ENCODE results near the gene CFAP299. TPM values are rescaled to one million over a fixed set of nuclear protein-coding genes. Genes with fewer than 3 reads are reported as not detected.
A peak's percentile ranks its signal among the peaks of the same experiment; 100 is the strongest.
"Not testable (repeated sequence)": the region's sequence is repeated elsewhere in the genome, so short reads cannot be mapped to it uniquely, and the experiment has no call there.

The CFAP299 gene
- polyA plus RNA-seq, 6 donors from 2014 or later = not detected

- Mint-ChIP-seq H3K27me3 (peaks cover 6 to 10% (median 7%) of the 10 kb centered on the region in 3 donors), H3K36me3 (no peaks in the 10 kb centered on the region), H3K4me1 (no peaks in the 10 kb centered on the region), H3K27ac (no peak overlapping the region), H3K9me3 (peaks cover 0 to 2% (median 0%) of the 10 kb centered on the region in 7 donors), H3K4me3 (no peak overlapping the region)
- ATAC-seq (ENCODE audit: low read depth in 2 of 2) = no peak
- no peak for DNase-seq
These were observed 84.4 kb downstream of the CFAP299 start for GRCh38 chr4:80419946-80420345.

DNA sequence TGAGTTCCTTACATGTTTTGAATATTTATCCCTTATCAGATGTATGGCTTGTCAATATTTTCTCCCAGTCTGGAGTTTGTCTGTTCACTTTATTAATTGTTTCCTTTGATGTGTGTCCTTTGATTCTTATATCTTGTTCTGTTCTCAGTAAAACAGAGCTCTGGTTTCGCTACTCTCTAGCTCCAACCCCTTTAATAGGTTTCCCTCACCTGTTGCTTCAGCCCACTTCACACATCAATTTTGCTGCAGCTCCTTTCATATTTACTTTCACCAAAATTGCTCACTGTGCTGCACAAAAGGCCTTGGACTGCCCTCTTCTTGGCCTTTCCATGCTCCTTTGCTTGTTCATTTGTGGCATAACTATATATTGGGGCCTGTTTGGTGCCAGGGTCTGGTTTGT lies 85.1 kb downstream of the CFAP299 start:
- Mint-ChIP-seq H3K27ac (no peak overlapping the region), H3K9me3 (peaks cover 0 to 2% (median 0%) of the 10 kb centered on the region in 7 donors), H3K4me3 (no peak overlapping the region), H3K36me3 (no peaks in the 10 kb centered on the region), H3K4me1 (no peaks in the 10 kb centered on the region), H3K27me3 (peaks cover 6 to 10% (median 7%) of the 10 kb centered on the region in 3 donors)
- ATAC-seq (ENCODE audit: low read depth in 2 of 2) = no peak
- no peak for DNase-seq

- no peaks in the 10 kb centered on the region for H3K4me1 Mint-ChIP-seq
- H3K27ac Mint-ChIP-seq = no peak overlapping the region
- H3K27me3 Mint-ChIP-seq = peaks cover 0 to 6% (median 0%) of the 10 kb centered on the region in 3 donors
- H3K36me3 Mint-ChIP-seq = no peaks in the 10 kb centered on the region
- H3K9me3 Mint-ChIP-seq = no peaks in the 10 kb centered on the region
- DNase-seq = no peak
- ATAC-seq (ENCODE audit: low read depth in 2 of 2) = no peak
- no peak overlapping the region for H3K4me3 Mint-ChIP-seq
These were observed 87.3 kb downstream of the CFAP299 start for GRCh38 chr4:80422727-80423404.

GRCh38 chr4:80423553-80424224 lies 88.2 kb downstream of the CFAP299 start:
- Mint-ChIP-seq H3K9me3 (no peaks in the 10 kb centered on the region), H3K36me3 (no peaks in the 10 kb centered on the region), H3K27me3 (peaks cover 0 to 2% (median 0%) of the 10 kb centered on the region in 3 donors), H3K4me3 (no peak overlapping the region), H3K27ac (peak overlapping the region in 2 of 6 donors; percentile 21 to 34), H3K4me1 (no peaks in the 10 kb centered on the region)
- DNase-seq (no peak), ATAC-seq (ENCODE audit: low read depth in 2 of 2) (no peak)

- no peaks in the 10 kb centered on the region for H3K9me3 Mint-ChIP-seq
- H3K4me3 Mint-ChIP-seq = no peak overlapping the region
- ATAC-seq (ENCODE audit: low read depth in 2 of 2) (no peak), DNase-seq (no peak)
- H3K27me3 Mint-ChIP-seq = no peaks in the 10 kb centered on the region
- no peaks in the 10 kb centered on the region for H3K36me3 Mint-ChIP-seq
- H3K4me1 Mint-ChIP-seq = no peaks in the 10 kb centered on the region
- peak overlapping the region in 1 of 6 donors; percentile 34 for H3K27ac Mint-ChIP-seq
These were observed 88.7 kb downstream of the CFAP299 start for GRCh38 chr4:80424225-80424581.

DNA sequence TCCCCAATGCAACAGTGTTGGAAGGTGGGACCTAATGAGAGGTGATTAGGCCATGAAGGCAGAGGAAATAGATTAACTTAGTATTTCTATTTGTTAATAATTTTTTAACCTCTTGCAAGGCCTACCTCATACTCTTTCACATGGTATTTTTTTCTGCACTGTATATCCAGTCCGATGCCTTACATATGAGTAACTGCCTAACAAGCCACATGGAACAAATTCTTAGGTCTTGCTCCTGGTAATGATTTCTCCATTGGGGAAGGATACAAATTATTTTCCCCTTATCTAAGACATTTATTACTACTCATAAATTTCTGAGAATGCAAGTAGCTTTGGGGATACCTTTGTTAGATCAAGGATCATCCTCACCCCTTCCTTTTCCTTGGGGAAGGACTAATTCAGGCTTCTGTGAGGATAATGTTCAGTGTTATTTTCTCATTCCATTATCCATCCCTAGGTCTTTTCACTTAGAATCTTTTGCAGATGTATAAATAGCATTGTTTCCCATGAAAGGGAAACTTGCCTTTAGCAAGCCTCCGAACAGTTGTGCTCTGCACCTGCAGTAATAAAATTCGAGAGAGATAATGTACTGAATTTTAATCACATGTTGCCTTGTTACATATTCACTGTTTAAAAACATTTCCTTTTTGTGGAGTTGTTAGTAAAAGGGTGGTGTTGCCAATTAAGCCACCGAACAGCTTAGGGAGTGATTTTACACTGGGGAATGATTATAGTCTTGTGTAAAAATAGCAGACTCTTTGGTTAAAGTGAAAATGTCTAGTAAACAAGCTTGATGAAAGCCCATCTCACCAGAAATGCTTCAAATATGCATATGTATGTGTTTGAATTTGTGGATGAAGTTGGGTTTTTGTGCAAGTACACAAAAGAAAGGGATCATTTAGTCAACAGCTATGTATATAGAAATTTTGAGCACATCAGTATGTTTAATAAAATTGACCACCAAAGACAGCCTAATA lies 89.9 kb downstream of the CFAP299 start:
- Mint-ChIP-seq H3K9me3 (no peaks in the 10 kb centered on the region), H3K4me3 (no peak overlapping the region), H3K27ac (no peak overlapping the region), H3K36me3 (no peaks in the 10 kb centered on the region), H3K4me1 (no peaks in the 10 kb centered on the region), H3K27me3 (peaks cover 0 to 3% (median 2%) of the 10 kb centered on the region in 3 donors)
- no peak for ATAC-seq (ENCODE audit: low read depth in 2 of 2)
- DNase-seq = no peak

GRCh38 chr4:80431203-80431965 lies 95.9 kb downstream of the CFAP299 start:
- Mint-ChIP-seq H3K4me3 (peak overlapping the region in 1 of 8 donors; percentile 15), H3K4me1 (no peaks in the 10 kb centered on the region), H3K36me3 (no peaks in the 10 kb centered on the region), H3K27me3 (peaks cover 0 to 24% (median 15%) of the 10 kb centered on the region in 3 donors), H3K9me3 (no peaks in the 10 kb centered on the region), H3K27ac (no peak overlapping the region)
- ATAC-seq (ENCODE audit: low read depth in 2 of 2) = no peak
- DNase-seq = no peak

GRCh38 chr4:80434238-80434637 lies 98.7 kb downstream of the CFAP299 start:
- DNase-seq (no peak), ATAC-seq (ENCODE audit: low read depth in 2 of 2) (no peak)
- Mint-ChIP-seq H3K27ac (no peak overlapping the region), H3K4me1 (no peaks in the 10 kb centered on the region), H3K9me3 (no peaks in the 10 kb centered on the region), H3K4me3 (no peak overlapping the region), H3K36me3 (no peaks in the 10 kb centered on the region), H3K27me3 (peaks cover 0 to 24% (median 18%) of the 10 kb centered on the region in 3 donors)

- DNase-seq (no peak), ATAC-seq (ENCODE audit: low read depth in 2 of 2) (no peak)
- Mint-ChIP-seq H3K4me1 (no peaks in the 10 kb centered on the region), H3K27me3 (peaks cover 7 to 18% (median 17%) of the 10 kb centered on the region in 3 donors), H3K9me3 (peaks cover 0 to 8% (median 6%) of the 10 kb centered on the region in 7 donors), H3K27ac (no peak overlapping the region), H3K4me3 (no peak overlapping the region), H3K36me3 (no peaks in the 10 kb centered on the region)
These were observed 102.5 kb downstream of the CFAP299 start for GRCh38 chr4:80438016-80438415.

- ATAC-seq (ENCODE audit: low read depth in 2 of 2); H3K4me1 Mint-ChIP-seq; H3K4me3 Mint-ChIP-seq; DNase-seq; H3K36me3 Mint-ChIP-seq; H3K27ac Mint-ChIP-seq: not testable (repeated sequence)
- H3K9me3 Mint-ChIP-seq = peaks cover 0 to 12% (median 6%) of the 10 kb centered on the region in 7 donors
- peaks cover 7 to 14% (median 11%) of the 10 kb centered on the region in 3 donors for H3K27me3 Mint-ChIP-seq
These were observed 103.9 kb downstream of the CFAP299 start for GRCh38 chr4:80439294-80440061.

GRCh38 chr4:80446248-80446647 lies 110.7 kb downstream of the CFAP299 start:
- ATAC-seq (ENCODE audit: low read depth in 2 of 2) = no peak
- DNase-seq = no peak
- no peaks in the 10 kb centered on the region for H3K4me1 Mint-ChIP-seq
- H3K4me3 Mint-ChIP-seq = no peak overlapping the region
- no peak overlapping the region for H3K27ac Mint-ChIP-seq
- H3K27me3 Mint-ChIP-seq = no peaks in the 10 kb centered on the region
- peaks cover 0 to 15% (median 8%) of the 10 kb centered on the region in 7 donors for H3K9me3 Mint-ChIP-seq
- H3K36me3 Mint-ChIP-seq = no peaks in the 10 kb centered on the region

- H3K36me3 Mint-ChIP-seq = no peaks in the 10 kb centered on the region
These were observed 111.1 kb downstream of the CFAP299 start for GRCh38 chr4:80446664-80447063.

More at GRCh38 chr4:80446664-80447063, 111.1 kb downstream of the CFAP299 start:
- Mint-ChIP-seq H3K27me3 (no peaks in the 10 kb centered on the region), H3K4me1 (no peaks in the 10 kb centered on the region), H3K9me3 (peaks cover 0 to 15% (median 8%) of the 10 kb centered on the region in 7 donors), H3K4me3 (no peak overlapping the region), H3K27ac (no peak overlapping the region)
- no peak for ATAC-seq (ENCODE audit: low read depth in 2 of 2)
- DNase-seq = no peak

Data from naive B cell (primary cell).